Adrenal gland (tissue), 12 donors: Measurements from ENCODE around the gene TET2. TPM values are rescaled to one million over a fixed set of nuclear protein-coding genes. Genes with fewer than 3 reads are reported as not detected.

Source experiments
- DNase-seq, 7 donors: peaks; one replicate each; pipeline ENCODE4 v3.0.0-alpha.2; 2019 to 2020
- H3K27ac ChIP-seq, 5 donors: fragments of 200-600 bp; sonication (generic) in 4 of 5; 1 replicate in 3 of 5; 2 replicates in 2 of 5; pipeline versions ENCODE4 v1.5.1 to v1.8.0; 2016 to 2020; ENCODE audit warnings: mild to moderate bottlenecking in 1 of 5
- H3K27me3 ChIP-seq: fragments of 200-600 bp; 2 replicates; pipeline ENCODE4 v1.8.0; 2021
- H3K36me3 ChIP-seq, 2 donors: fragments of 200-600 bp; replicated peaks in 1 of 2; 1 replicate in 1 of 2; 2 replicates in 1 of 2; pipeline versions ENCODE4 v1.5.1 to v1.8.0; 2018 to 2022
- H3K4me1 ChIP-seq, 2 donors: fragments of 200-600 bp; replicated peaks in 1 of 2; 1 replicate in 1 of 2; 2 replicates in 1 of 2; pipeline versions ENCODE4 v1.5.1 to v1.8.0; 2018 to 2021
- H3K4me3 ChIP-seq, 4 donors: fragments of 200-600 bp; sonication (generic) in 3 of 4; one replicate each; pipeline ENCODE4 v1.5.1; 2016 to 2018
- H3K9me3 ChIP-seq, 3 donors: fragments of 200-600 bp; sonication (generic) in 1 of 3; replicated peaks in 1 of 3; 1 replicate in 2 of 3; 2 replicates in 1 of 3; pipeline versions ENCODE4 v1.5.1 to v1.8.0; 2016 to 2021
- CTCF ChIP-seq, 6 experiments: fragments of 450-650 bp in 4 of 6; fragments of 200-600 bp in 2 of 6; sonication (generic) in 1 of 6; IDR thresholded peaks; 1 replicate in 5 of 6; 2 replicates in 1 of 6; pipeline versions ENCODE4 v1.5.1 to v1.8.0; 2016 to 2021; ENCODE audit warnings: antibody characterized with exemption in 6 of 6, mild to moderate bottlenecking in 2 of 6, moderate library complexity in 1 of 6
- POLR2A ChIP-seq, 2 donors: fragments of 450-650 bp; IDR thresholded peaks; one replicate each; pipeline ENCODE4 v1.6.1; 2017; ENCODE audit warnings: antibody characterized with exemption in 2 of 2, mild to moderate bottlenecking in 2 of 2, moderate library complexity in 1 of 2
- WGBS, 4 donors: extraction: QIAGEN DNeasy Blood & Tissue Kit in 2 of 4; methylation state at CpG; one replicate each; pipeline versions ENCODE4 v1.1.5 to v1.1.7; 2013 to 2017; 5-methylcytosine and 5-hydroxymethylcytosine counted together
- intact Hi-C, 2 donors: fragments of 100-400 bp; cut with DNase I; formaldehyde crosslinking; loops; one replicate each; pipeline versions ENCODE4 v1.14.1 to v1.15.0; 2022 to 2023
- polyA plus RNA-seq, 3 donors: library from polyadenylated mRNA; stranded (reverse); fragments of 200-250 nt in 2 of 3; fragments of 350-450 nt in 1 of 3; fragmentation: Illumina TruSeq in 1 of 3; extraction: RNeasy Lipid Tissue Mini Kit (QIAGEN cat#74804) in 1 of 3; gene quantifications; one replicate each; pipeline ENCODE4 v1.2.3, GENCODE V29; 2013 to 2014
- total RNA-seq, 9 donors: library from RNA; depleted of rRNA in 4 of 9; stranded (reverse); fragments of >200 nt in 4 of 9; fragments of 120-200 nt in 1 of 9; fragmentation: NEBNext Ultra II Directional in 1 of 9; extraction: Animal tissue kit (Norgen Biotek cat#: 25700) in 1 of 9; gene quantifications; one replicate each; pipeline versions ENCODE4 v1.1.0 to v1.2.4, GENCODE V29; 2013 to 2023
- donor health status: healthy with polysubstance abuse.
- donor health status: Bipolar disorder and iron deficiency.
- donor health status: DM: yes; HTN: yes; CAD: no.
- donor health status: DM: no; HTN: no; CAD: no.
- donor health status: DM: no; HTN: no; CAD: no.
- donor health status: DM: yes; HTN: yes; CAD: no.

Gene TET2
- total and polyA plus RNA-seq, 12 donors, result 3.7 to 26.1 (median 14.6) TPM

GRCh38 chr4:105189855-105190650 is 43.4 kb downstream of the TET2 start:
- WGBS, 4 donors, result 84 to 93% (median 87%) methylated on average over 2 of the region's 2 CpGs
- H3K4me1 ChIP-seq, result peaks cover 0 to 31% of the 10 kb centered on the region in 2 donors
- no peak for TF ChIP-seq POLR2A (IDR thresholded peaks at IDR 0.05)
- no peak for TF ChIP-seq CTCF (IDR thresholded peaks at IDR 0.05)
- H3K4me3 ChIP-seq, result no peak overlapping the region
- no peaks in the 10 kb centered on the region for H3K27me3 ChIP-seq
- no peaks in the 10 kb centered on the region for H3K9me3 ChIP-seq
- no peak for DNase-seq
- intact Hi-C loops, result no loop called here
- no peak overlapping the region for H3K27ac ChIP-seq
- no peaks in the 10 kb centered on the region for H3K36me3 ChIP-seq

- no peak overlapping the region for H3K4me3 ChIP-seq
- no peaks in the 10 kb centered on the region for H3K27me3 ChIP-seq
- peaks cover 0 to 29% of the 10 kb centered on the region in 2 donors for H3K4me1 ChIP-seq
- 22 to 28% (median 24%) methylated on average over 3 of the region's 3 CpGs for WGBS, 4 donors
- H3K27ac ChIP-seq, result peak overlapping the region in 3 of 5 donors; percentile 4 to 43 (median 43)
- DNase-seq, result no peak
- intact Hi-C loops, result no loop called here
- H3K9me3 ChIP-seq, result no peaks in the 10 kb centered on the region
- TF ChIP-seq POLR2A (IDR thresholded peaks at IDR 0.05) (no peak), CTCF (IDR thresholded peaks at IDR 0.05) (no peak)
- H3K36me3 ChIP-seq, result no peaks in the 10 kb centered on the region
Observed at GRCh38 chr4:105191621-105192210, 45.0 kb downstream of the TET2 start.

- H3K9me3 ChIP-seq, result no peaks in the 10 kb centered on the region
- H3K4me1 ChIP-seq, result peaks cover 0 to 27% of the 10 kb centered on the region in 2 donors
- no peaks in the 10 kb centered on the region for H3K27me3 ChIP-seq
- H3K4me3 ChIP-seq, result no peak overlapping the region
- intact Hi-C loops, result no loop called here
- H3K36me3 ChIP-seq, result no peaks in the 10 kb centered on the region
- DNase-seq, result no peak
- H3K27ac ChIP-seq, result peak overlapping the region in 2 of 5 donors; percentile 18 to 43
- TF ChIP-seq CTCF (IDR thresholded peaks at IDR 0.05) (no peak), POLR2A (IDR thresholded peaks at IDR 0.05) (no peak)
Observed at GRCh38 chr4:105192474-105192873, 45.8 kb downstream of the TET2 start.

- no peaks in the 10 kb centered on the region for H3K27me3 ChIP-seq
- peaks cover 0 to 31% of the 10 kb centered on the region in 2 donors for H3K4me1 ChIP-seq
- 67 to 78% (median 73%) methylated on average over 1 of the region's 1 CpG for WGBS, 4 donors
- no peak overlapping the region for H3K4me3 ChIP-seq
- no peaks in the 10 kb centered on the region for H3K36me3 ChIP-seq
- no peak for DNase-seq
- intact Hi-C loops, result no loop called here
- no peak for TF ChIP-seq POLR2A (IDR thresholded peaks at IDR 0.05)
- TF ChIP-seq CTCF (IDR thresholded peaks at IDR 0.05), result no peak
- H3K27ac ChIP-seq, result peak overlapping the region in 1 of 5 donors; percentile 18
- H3K9me3 ChIP-seq, result no peaks in the 10 kb centered on the region
Observed at GRCh38 chr4:105192910-105193309, 46.2 kb downstream of the TET2 start.
